Esophagus muscularis mucosa (tissue), 4 donors: ENCODE data around the gene DMTF1. TPM values are rescaled to one million over a fixed set of nuclear protein-coding genes. Genes with fewer than 3 reads are reported as not detected.

Experiments
- DNase-seq: peaks from one replicate; pipeline ENCODE4 v3.0.0-alpha.2; 2017; ENCODE audit errors: extremely low spot score
- H3K27ac ChIP-seq, 4 donors: fragments of 200-600 bp; sonication (generic); replicated peaks in 1 of 4; 1 replicate in 3 of 4; 2 replicates in 1 of 4; pipeline ENCODE4 v1.5.1; 2016 to 2019; ENCODE audit warnings: mild to moderate bottlenecking in 1 of 4
- H3K27me3 ChIP-seq, 4 donors: fragments of 200-600 bp; sonication (generic); one replicate each; pipeline versions ENCODE4 v1.5.1 to v1.6.0; 2016 to 2019
- H3K36me3 ChIP-seq, 4 donors: fragments of 200-600 bp; sonication (generic); one replicate each; pipeline ENCODE4 v1.5.1; 2016 to 2019
- H3K4me1 ChIP-seq, 4 donors: fragments of 200-600 bp; sonication (generic); one replicate each; pipeline ENCODE4 v1.5.1; 2016 to 2019
- H3K4me3 ChIP-seq, 4 donors: fragments of 200-600 bp; sonication (generic); 1 replicate in 2 of 4; 2 replicates in 2 of 4; pipeline ENCODE4 v1.5.1; 2016 to 2019; ENCODE audit warnings: mild to moderate bottlenecking in 4 of 4, moderate library complexity in 1 of 4
- H3K9me3 ChIP-seq, 4 donors: fragments of 200-600 bp; sonication (generic); 1 replicate in 3 of 4; 2 replicates in 1 of 4; pipeline ENCODE4 v1.5.1; 2016 to 2019
- EP300 ChIP-seq: sonication (generic); formaldehyde crosslinking; IDR thresholded peaks from one replicate; pipeline ENCODE4 v1.6.1; 2017; ENCODE audit warnings: antibody characterized with exemption
- POLR2A ChIP-seq: fragments of 450-650 bp; IDR thresholded peaks from one replicate; pipeline ENCODE4 v1.6.1; 2017; ENCODE audit warnings: antibody characterized with exemption, moderate library complexity, mild to moderate bottlenecking, low read depth
- POLR2AphosphoS5 ChIP-seq, 2 donors: sonication (generic); formaldehyde crosslinking; IDR thresholded peaks; one replicate each; pipeline ENCODE4 v1.6.1; 2017; ENCODE audit warnings: antibody characterized with exemption in 2 of 2
- WGBS: methylation state at CpG from one replicate; pipeline ENCODE4 v1.1.5; 2018; 5-methylcytosine and 5-hydroxymethylcytosine counted together
- intact Hi-C: fragments of 100-400 bp; cut with DNase I; formaldehyde crosslinking; loops from one replicate; pipeline ENCODE4 v1.15.1; 2023
- total RNA-seq, 4 donors: library from RNA; depleted of rRNA; stranded (reverse); fragments of >200 nt; gene quantifications; one replicate each; pipeline versions ENCODE4 v1.1.0 to v1.2.1, GENCODE V29; 2016
- TF ChIP-seq, protein P1 (sequence below), 3 experiments: fragments of 200-600 bp in 2 of 3; fragments of 450-650 bp in 1 of 3; sonication (generic) in 2 of 3; IDR thresholded peaks; one replicate each; pipeline ENCODE4 v1.5.1; 2017 to 2019; ENCODE audit warnings: antibody characterized with exemption in 3 of 3, mild to moderate bottlenecking in 2 of 3, moderate library complexity in 1 of 3

Gene DMTF1, protein sequence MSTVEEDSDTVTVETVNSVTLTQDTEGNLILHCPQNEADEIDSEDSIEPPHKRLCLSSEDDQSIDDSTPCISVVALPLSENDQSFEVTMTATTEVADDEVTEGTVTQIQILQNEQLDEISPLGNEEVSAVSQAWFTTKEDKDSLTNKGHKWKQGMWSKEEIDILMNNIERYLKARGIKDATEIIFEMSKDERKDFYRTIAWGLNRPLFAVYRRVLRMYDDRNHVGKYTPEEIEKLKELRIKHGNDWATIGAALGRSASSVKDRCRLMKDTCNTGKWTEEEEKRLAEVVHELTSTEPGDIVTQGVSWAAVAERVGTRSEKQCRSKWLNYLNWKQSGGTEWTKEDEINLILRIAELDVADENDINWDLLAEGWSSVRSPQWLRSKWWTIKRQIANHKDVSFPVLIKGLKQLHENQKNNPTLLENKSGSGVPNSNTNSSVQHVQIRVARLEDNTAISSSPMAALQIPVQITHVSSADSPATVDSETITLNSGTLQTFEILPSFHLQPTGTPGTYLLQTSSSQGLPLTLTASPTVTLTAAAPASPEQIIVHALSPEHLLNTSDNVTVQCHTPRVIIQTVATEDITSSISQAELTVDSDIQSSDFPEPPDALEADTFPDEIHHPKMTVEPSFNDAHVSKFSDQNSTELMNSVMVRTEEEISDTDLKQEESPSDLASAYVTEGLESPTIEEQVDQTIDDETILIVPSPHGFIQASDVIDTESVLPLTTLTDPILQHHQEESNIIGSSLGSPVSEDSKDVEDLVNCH
- total RNA-seq: 10 to 100 TPM; 31.4 to 60.6 (median 40.5) TPM

- no peaks in the 10 kb centered on the region for H3K36me3 ChIP-seq
- H3K9me3 ChIP-seq: no peaks in the 10 kb centered on the region
- intact Hi-C loops: loop anchor here (2.0 to 10.0 kb wide), 3 partner anchors 68 to 192 kb away; partner anchors contain the start of genes CROT and ELAPOR2
- H3K4me3 ChIP-seq: peak within 1 kb of the TSS; percentile 69 to 80 (median 74)
- peaks cover 36 to 50% (median 48%) of the 10 kb centered on the region in 4 donors for H3K4me1 ChIP-seq
- TF ChIP-seq EP300 (no peak), POLR2AphosphoS5 (IDR thresholded peaks at IDR 0.05) (peak; percentile 87 to 92), POLR2A (peak; percentile 66)
- TF ChIP-seq, protein P1, sequence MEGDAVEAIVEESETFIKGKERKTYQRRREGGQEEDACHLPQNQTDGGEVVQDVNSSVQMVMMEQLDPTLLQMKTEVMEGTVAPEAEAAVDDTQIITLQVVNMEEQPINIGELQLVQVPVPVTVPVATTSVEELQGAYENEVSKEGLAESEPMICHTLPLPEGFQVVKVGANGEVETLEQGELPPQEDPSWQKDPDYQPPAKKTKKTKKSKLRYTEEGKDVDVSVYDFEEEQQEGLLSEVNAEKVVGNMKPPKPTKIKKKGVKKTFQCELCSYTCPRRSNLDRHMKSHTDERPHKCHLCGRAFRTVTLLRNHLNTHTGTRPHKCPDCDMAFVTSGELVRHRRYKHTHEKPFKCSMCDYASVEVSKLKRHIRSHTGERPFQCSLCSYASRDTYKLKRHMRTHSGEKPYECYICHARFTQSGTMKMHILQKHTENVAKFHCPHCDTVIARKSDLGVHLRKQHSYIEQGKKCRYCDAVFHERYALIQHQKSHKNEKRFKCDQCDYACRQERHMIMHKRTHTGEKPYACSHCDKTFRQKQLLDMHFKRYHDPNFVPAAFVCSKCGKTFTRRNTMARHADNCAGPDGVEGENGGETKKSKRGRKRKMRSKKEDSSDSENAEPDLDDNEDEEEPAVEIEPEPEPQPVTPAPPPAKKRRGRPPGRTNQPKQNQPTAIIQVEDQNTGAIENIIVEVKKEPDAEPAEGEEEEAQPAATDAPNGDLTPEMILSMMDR (IDR thresholded peaks at IDR 0.05): no peak
- peak; percentile 99 for DNase-seq
- 0% methylated on average over 22 of the region's 71 CpGs for WGBS
- H3K27ac ChIP-seq: peak within 1 kb of the TSS; percentile 86 to 97 (median 96)
- no peaks in the 10 kb centered on the region for H3K27me3 ChIP-seq
Measured at GRCh38 chr7:87152112-87152896, at the start of gene DMTF1. Gene DMTF1, plus strand, starts transcription at chr7:87152453. Its CDS starts 12,489 bp downstream, at chr7:87164942.

DNA sequence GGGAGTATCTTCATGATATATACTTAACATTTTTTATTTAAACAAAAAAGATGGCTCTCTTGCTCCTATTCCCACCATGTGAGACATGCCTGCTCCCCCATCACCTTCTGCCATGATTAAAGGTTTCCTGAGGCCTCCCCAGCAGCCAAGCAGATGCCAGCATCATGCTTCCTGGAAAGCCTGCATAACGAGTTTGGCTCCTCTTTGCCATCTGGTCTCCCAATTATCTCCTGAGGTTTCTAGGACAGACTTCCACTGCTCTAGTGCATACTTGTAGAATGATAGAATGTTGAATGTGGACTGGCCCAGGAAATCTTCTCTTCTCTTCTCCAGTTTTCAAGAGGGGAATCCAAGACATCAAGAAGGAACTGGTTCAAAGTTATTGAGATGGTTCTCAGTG lies 46.9 kb upstream of the DMTF1 start:
- Histone ChIP-seq H3K9me3 (no peaks in the 10 kb centered on the region), H3K4me3 (no peak overlapping the region), H3K27me3 (no peaks in the 10 kb centered on the region), H3K4me1 (no peaks in the 10 kb centered on the region), H3K27ac (no peak overlapping the region), H3K36me3 (no peaks in the 10 kb centered on the region)
- no peak for DNase-seq
- intact Hi-C loops: no loop called here
- TF ChIP-seq EP300 (no peak), POLR2A (no peak), POLR2AphosphoS5 (IDR thresholded peaks at IDR 0.05) (no peak)
- TF ChIP-seq, protein P1 (IDR thresholded peaks at IDR 0.05): no peak
- 80% methylated on average over 1 of the region's 1 CpG for WGBS

DNA sequence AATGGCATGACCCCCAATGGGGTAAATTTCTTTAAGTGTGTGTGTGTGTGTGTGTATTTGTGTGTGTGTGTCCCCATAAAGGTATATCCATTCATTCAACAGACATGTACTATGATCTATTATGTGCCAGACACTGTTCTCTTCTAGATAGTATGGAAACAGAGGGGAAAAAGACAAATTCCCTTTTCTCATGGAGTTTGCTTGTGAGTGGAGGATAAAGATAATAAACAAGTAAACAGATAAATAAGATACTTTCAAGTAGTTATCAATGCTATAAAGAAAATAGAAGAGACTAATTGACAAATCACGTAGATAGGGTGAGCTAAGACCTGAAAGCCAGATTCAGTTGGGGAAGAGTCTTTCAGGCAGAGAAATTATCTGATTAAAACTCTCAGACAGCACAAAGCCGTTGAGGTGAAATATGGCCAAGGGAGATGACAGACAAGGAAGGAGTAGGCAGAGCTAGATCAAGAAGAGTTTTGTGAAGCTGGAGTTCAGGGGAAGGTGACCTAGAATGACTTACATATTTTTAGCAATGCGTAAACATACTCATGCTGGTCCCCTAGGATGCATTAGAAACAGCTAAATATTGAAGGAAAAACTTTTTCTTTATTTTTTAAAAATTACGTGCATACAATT lies 45.2 kb upstream of the DMTF1 start:
- H3K9me3 ChIP-seq: no peaks in the 10 kb centered on the region
- intact Hi-C loops: no loop called here

More for the DNA sequence above, 45.2 kb upstream of the DMTF1 start:
- Histone ChIP-seq H3K27me3 (no peaks in the 10 kb centered on the region), H3K4me3 (no peak overlapping the region), H3K36me3 (no peaks in the 10 kb centered on the region), H3K4me1 (no peaks in the 10 kb centered on the region), H3K27ac (no peak overlapping the region)
- no peak for DNase-seq
- WGBS: 57% methylated on average over 4 of the region's 4 CpGs
- TF ChIP-seq POLR2A (no peak), EP300 (no peak), POLR2AphosphoS5 (IDR thresholded peaks at IDR 0.05) (no peak)
- TF ChIP-seq, protein P1 (IDR thresholded peaks at IDR 0.05): no peak
